HG02970 (cell line): ENCODE data around the gene NDUFS4.
"Not testable (repeated sequence)": the region's sequence is repeated elsewhere in the genome, so short reads cannot be mapped to it uniquely, and the experiment has no call there.

Experiments
- ATAC-seq: cut with Tn5 transposase; IDR thresholded peaks from one replicate; pipeline ENCODE4 v1.9.1; 2021; ENCODE audit warnings: mild to moderate bottlenecking, moderate library complexity, moderate number of reproducible peaks; ENCODE audit not compliant: unreplicated experiment, low FRiP score

The NDUFS4 gene

GRCh38 chr5:53645078-53645477 lies 84.6 kb downstream of the NDUFS4 start:
- no peak for ATAC-seq

GRCh38 chr5:53649352-53649751 lies 88.9 kb downstream of the NDUFS4 start:
- no peak for ATAC-seq

GRCh38 chr5:53660573-53660972 lies 100.1 kb downstream of the NDUFS4 start:
- not testable (repeated sequence) for ATAC-seq

- ATAC-seq = not testable (repeated sequence)
These were observed 104.9 kb downstream of the NDUFS4 start for GRCh38 chr5:53665313-53665712.

- no peak for ATAC-seq
These were observed 107.2 kb downstream of the NDUFS4 start for GRCh38 chr5:53667621-53668020.

GRCh38 chr5:53671447-53671846 lies 111.0 kb downstream of the NDUFS4 start:
- no peak for ATAC-seq

GRCh38 chr5:53674121-53674520 lies 113.7 kb downstream of the NDUFS4 start:
- ATAC-seq = no peak

GRCh38 chr5:53677632-53678031 lies 117.2 kb downstream of the NDUFS4 start:
- ATAC-seq = no peak

- no peak for ATAC-seq
These were observed 118.7 kb downstream of the NDUFS4 start for GRCh38 chr5:53678981-53679660.

GRCh38 chr5:53681079-53681478 lies 120.6 kb downstream of the NDUFS4 start:
- no peak for ATAC-seq

GRCh38 chr5:53691014-53691413 lies 130.6 kb downstream of the NDUFS4 start:
- no peak for ATAC-seq

GRCh38 chr5:53694520-53695022 lies 134.1 kb downstream of the NDUFS4 start:
- ATAC-seq = no peak

GRCh38 chr5:53710405-53710804 lies 150.0 kb downstream of the NDUFS4 start:
- not testable (repeated sequence) for ATAC-seq

- no peak for ATAC-seq
These were observed 151.9 kb downstream of the NDUFS4 start for GRCh38 chr5:53712327-53712726.

- ATAC-seq = no peak
These were observed 153.7 kb downstream of the NDUFS4 start for GRCh38 chr5:53713978-53714666.

- no peak for ATAC-seq
These were observed 154.2 kb downstream of the NDUFS4 start for GRCh38 chr5:53714667-53715010.

- no peak for ATAC-seq
These were observed 165.7 kb downstream of the NDUFS4 start for GRCh38 chr5:53726121-53726520.

- no peak for ATAC-seq
These were observed 170.5 kb downstream of the NDUFS4 start for GRCh38 chr5:53730943-53731342.
